OCI-LY3 (cell line): Measurements from ENCODE around the gene FAM53A.
"Not testable (repeated sequence)": the region's sequence is repeated elsewhere in the genome, so short reads cannot be mapped to it uniquely, and the experiment has no call there.

Source experiments
- H2AFZ ChIP-seq: fragments of 200-600, 300-600 bp; shearing (Covaris generic); 2 replicates; pipeline ENCODE4 v1.6.0; 2014; ENCODE audit warnings: antibody characterized with exemption, low read depth, low read length
- H3K27ac ChIP-seq: fragments of 200-600, 300-600 bp; sonication (generic); 2 replicates; pipeline ENCODE4 v1.5.1; 2014; ENCODE audit warnings: mild to moderate bottlenecking, low read length, moderate library complexity, mixed read lengths
- H3K27me3 ChIP-seq: fragments of 200-600, 300-600 bp; sonication (generic); 2 replicates; pipeline ENCODE4 v1.6.1; 2014; ENCODE audit warnings: low read depth, low read length, mixed read lengths
- H3K36me3 ChIP-seq: fragments of 200-600, 300-600 bp; sonication (generic); replicated peaks from 2 replicates; pipeline ENCODE3; 2014; ENCODE audit warnings: low read depth, low read length, mixed read lengths
- H3K4me1 ChIP-seq: fragments of 300-600, 200-600 bp; sonication (generic); 2 replicates; pipeline ENCODE4 v1.6.1; 2014; ENCODE audit warnings: low read length, mixed read lengths
- H3K4me2 ChIP-seq: fragments of 200-600, 300-600 bp; sonication (generic); 2 replicates; pipeline ENCODE4 v1.6.1; 2014; ENCODE audit warnings: low read length, mixed read lengths
- H3K4me3 ChIP-seq: fragments of 300-600, 200-600 bp; sonication (generic); 2 replicates; pipeline ENCODE4 v1.5.1; 2014; ENCODE audit warnings: antibody characterized with exemption, mild to moderate bottlenecking, low read length, moderate library complexity
- H3K79me2 ChIP-seq: fragments of 300-600, 200-600 bp; shearing (Covaris generic); 2 replicates; pipeline ENCODE4 v1.6.1; 2014; ENCODE audit warnings: mild to moderate bottlenecking, low read length, mixed read lengths
- H3K9ac ChIP-seq: fragments of 300-600, 200-600 bp; shearing (Covaris generic); 2 replicates; pipeline ENCODE4 v1.6.0; 2014; ENCODE audit warnings: mild to moderate bottlenecking, low read length, moderate library complexity
- H3K9me3 ChIP-seq: fragments of 200-600, 300-600 bp; shearing (Covaris generic); 2 replicates; pipeline ENCODE4 v1.6.1; 2014; ENCODE audit warnings: low read length, mixed read lengths; ENCODE audit not compliant: insufficient read depth
- H4K20me1 ChIP-seq: fragments of 200-600, 300-600 bp; sonication (generic); 2 replicates; pipeline ENCODE4 v1.6.1; 2016; ENCODE audit warnings: low read length, mixed read lengths; ENCODE audit not compliant: insufficient read depth
- CTCF ChIP-seq: fragments of 200-600, 300-600 bp; sonication (generic); IDR thresholded peaks from 2 replicates; pipeline ENCODE4 v1.5.1; 2014; ENCODE audit warnings: antibody characterized with exemption, low read length, low read depth
- EZH2phosphoT487 ChIP-seq: fragments of 200-600 bp; shearing (Covaris generic); IDR thresholded peaks from 2 replicates; pipeline ENCODE4 v1.6.1; 2018; ENCODE audit warnings: antibody characterized with exemption, mixed run types, low read depth

Gene FAM53A

GRCh38 chr4:1608196-1608820, 75.8 kb downstream of the FAM53A start:
- Histone ChIP-seq H3K9me3 (no peaks in the 10 kb centered on the region), H3K4me2 (no peak overlapping the region), H3K4me1 (no peaks in the 10 kb centered on the region), H4K20me1 (no peaks in the 10 kb centered on the region), H3K36me3 (no peaks in the 10 kb centered on the region), H3K9ac (no peak overlapping the region), H3K27me3 (no peaks in the 10 kb centered on the region), H3K4me3 (no peak overlapping the region), H3K79me2 (no peaks in the 10 kb centered on the region), H3K27ac (no peak overlapping the region), H2AFZ (no peak overlapping the region)
- TF ChIP-seq EZH2phosphoT487 (no peak), CTCF (no peak)

DNA sequence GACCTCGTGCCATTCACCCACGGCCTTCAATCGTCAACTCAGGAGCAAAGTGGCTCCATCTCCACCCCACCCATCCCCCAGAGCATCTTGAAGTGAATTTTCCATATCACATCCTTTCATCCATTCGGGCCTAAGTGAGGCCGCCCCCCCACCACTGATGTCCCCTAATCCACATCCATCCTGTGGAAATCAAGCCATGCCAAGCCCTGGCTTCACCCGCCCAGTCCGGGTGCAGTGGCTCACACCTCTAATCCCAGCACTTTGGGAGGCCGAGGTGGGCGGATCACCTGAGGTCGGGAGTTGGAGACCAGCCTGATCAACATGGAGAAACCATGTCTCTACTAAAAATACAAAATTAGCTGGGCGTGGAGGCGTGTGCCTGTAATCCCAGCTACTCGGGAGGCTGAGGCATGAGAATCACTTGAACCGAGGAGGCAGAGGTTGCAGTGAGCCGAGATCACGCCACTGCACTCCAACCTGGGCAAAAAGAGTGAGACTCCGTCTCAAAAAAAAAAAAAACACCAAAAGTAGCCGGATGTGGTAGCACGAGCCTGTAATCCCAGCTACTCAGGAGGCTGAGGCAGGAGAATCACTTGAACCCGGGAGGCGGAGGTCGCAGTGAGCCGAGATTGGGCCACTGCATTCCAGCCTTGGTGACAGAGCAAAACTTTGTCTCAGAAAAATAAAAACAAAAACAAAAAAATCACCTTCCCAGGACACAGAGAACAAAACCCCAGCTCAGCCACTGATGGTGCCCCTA, 76.5 kb downstream of the FAM53A start:
- H3K27me3 ChIP-seq, H3K4me1 ChIP-seq: not testable (repeated sequence)

GRCh38 chr4:1604706-1605205, 79.4 kb downstream of the FAM53A start:
- H3K36me3 ChIP-seq, result no peaks in the 10 kb centered on the region
- peak overlapping the region; percentile 57 for H3K4me2 ChIP-seq
- no peaks in the 10 kb centered on the region for H3K79me2 ChIP-seq
- no peaks in the 10 kb centered on the region for H3K27me3 ChIP-seq
- peak; percentile 12 for TF ChIP-seq CTCF
- TF ChIP-seq EZH2phosphoT487, result no peak
- no peak overlapping the region for H2AFZ ChIP-seq
- H4K20me1 ChIP-seq, result no peaks in the 10 kb centered on the region
- no peak overlapping the region for H3K27ac ChIP-seq
- H3K9ac ChIP-seq, result no peak overlapping the region
- no peaks in the 10 kb centered on the region for H3K4me1 ChIP-seq
- no peaks in the 10 kb centered on the region for H3K9me3 ChIP-seq
- H3K4me3 ChIP-seq, result peak overlapping the region; percentile 56

More for the DNA sequence above, 76.5 kb downstream of the FAM53A start:
- H3K27ac ChIP-seq, H3K4me3 ChIP-seq, H3K9ac ChIP-seq, H2AFZ ChIP-seq, H3K9me3 ChIP-seq, H3K79me2 ChIP-seq, H3K4me2 ChIP-seq, H4K20me1 ChIP-seq, H3K36me3 ChIP-seq: not testable (repeated sequence)

GRCh38 chr4:1604181-1604705, 79.9 kb downstream of the FAM53A start:
- Histone ChIP-seq H3K9me3 (no peaks in the 10 kb centered on the region), H3K9ac (no peak overlapping the region), H4K20me1 (no peaks in the 10 kb centered on the region), H3K36me3 (no peaks in the 10 kb centered on the region), H2AFZ (no peak overlapping the region), H3K4me3 (no peak overlapping the region), H3K4me2 (no peak overlapping the region), H3K79me2 (no peaks in the 10 kb centered on the region), H3K27ac (no peak overlapping the region), H3K27me3 (no peaks in the 10 kb centered on the region), H3K4me1 (no peaks in the 10 kb centered on the region)
- no peak for TF ChIP-seq CTCF
- TF ChIP-seq EZH2phosphoT487, result no peak
